ENCODE measurements around the gene ZCCHC14. TPM values are rescaled to one million over a fixed set of nuclear protein-coding genes. Genes with fewer than 3 reads are reported as not detected.

Gene ZCCHC14
- total and polyA plus RNA-seq, 2 experiments from 2014 or later = 2.7 to 6.3 TPM

DNA sequence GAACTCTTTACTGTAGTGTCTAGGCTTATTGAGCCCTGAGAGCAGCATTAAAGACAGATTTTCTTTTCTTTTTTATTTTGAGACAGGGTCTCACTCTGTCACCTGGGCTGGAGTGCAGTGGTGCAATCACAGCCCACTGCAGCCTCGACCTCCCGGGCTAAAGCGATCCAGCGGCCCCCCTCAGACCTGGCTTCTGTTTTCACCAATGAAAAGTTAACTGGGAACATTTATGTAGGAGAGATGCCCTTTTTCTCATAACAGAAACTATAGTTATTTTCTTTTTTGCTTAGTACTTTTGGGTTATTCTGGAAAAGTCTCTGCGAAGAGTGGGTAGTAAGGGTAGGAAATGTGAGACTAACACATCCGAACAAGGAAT, 99.2 kb downstream of the ZCCHC14 start:
- Histone ChIP-seq H2AFZ (no peak overlapping the region), H3F3A (ENCODE audit: insufficient read depth) (peaks cover 27% of the 10 kb centered on the region), H3K4me1 (ENCODE audit: insufficient read depth) (peaks cover 26% of the 10 kb centered on the region), H3K36me3 (ENCODE audit: low read depth) (no peaks in the 10 kb centered on the region), H4K20me1 (ENCODE audit: insufficient read depth) (peaks cover 36% of the 10 kb centered on the region), H3K27ac (peak overlapping the region; percentile 77), H3K9me2 (ENCODE audit: insufficient read depth) (no peaks in the 10 kb centered on the region), H3K4me2 (ENCODE audit: unreplicated experiment) (peak overlapping the region; percentile 96), H3K9me3 (ENCODE audit: low read depth) (no peaks in the 10 kb centered on the region), H3K27me3 (replicated peaks; ENCODE audit: insufficient read depth) (no peaks in the 10 kb centered on the region), H3K9ac (peak overlapping the region; percentile 92), H3K79me2 (ENCODE audit: insufficient read depth) (peaks cover 61% of the 10 kb centered on the region), H3K4me3 (peak overlapping the region; percentile 83)
- TF ChIP-seq EZH2 (IDR thresholded peaks at IDR 0.05; ENCODE audit: insufficient read depth, poor library complexity, severe bottlenecking) = no peak
- no peak for TF ChIP-seq EZH2phosphoT487 (IDR thresholded peaks at IDR 0.05; ENCODE audit: insufficient read depth, low read depth)
- WGBS, 2 experiments (ENCODE audit: low coverage in 1 of 2, low lambda C conversion rate in 2 of 2, missing lambda C conversion rate in 2 of 2) = 58 to 59% methylated on average over 6 of the region's 6 CpGs
- DNase-seq = no peak
- in situ Hi-C loops (cut with MboI) = no loop called here

- Histone ChIP-seq H3K4me1 (ENCODE audit: insufficient read depth) (peaks cover 31% of the 10 kb centered on the region), H4K20me1 (ENCODE audit: insufficient read depth) (peaks cover 35% of the 10 kb centered on the region), H3K27ac (peak overlapping the region; percentile 77), H3K36me3 (ENCODE audit: low read depth) (no peaks in the 10 kb centered on the region), H3K9me2 (ENCODE audit: insufficient read depth) (no peaks in the 10 kb centered on the region), H3K9ac (peak overlapping the region; percentile 92), H3K27me3 (replicated peaks; ENCODE audit: insufficient read depth) (no peaks in the 10 kb centered on the region), H3K79me2 (ENCODE audit: insufficient read depth) (peaks cover 55% of the 10 kb centered on the region), H3K4me3 (peak overlapping the region; percentile 83), H2AFZ (no peak overlapping the region), H3K4me2 (ENCODE audit: unreplicated experiment) (peak overlapping the region; percentile 96), H3F3A (ENCODE audit: insufficient read depth) (peaks cover 29% of the 10 kb centered on the region), H3K9me3 (ENCODE audit: low read depth) (no peaks in the 10 kb centered on the region)
- in situ Hi-C loops (cut with MboI) = no loop called here
- 1 to 3% methylated on average over 27 to 34 of the region's 53 CpGs for WGBS, 2 experiments (ENCODE audit: low coverage in 1 of 2, low lambda C conversion rate in 2 of 2, missing lambda C conversion rate in 2 of 2)
- peak; percentile 80 for DNase-seq
- TF ChIP-seq EZH2phosphoT487 (IDR thresholded peaks at IDR 0.05; ENCODE audit: insufficient read depth, low read depth) = no peak
- no peak for TF ChIP-seq EZH2 (IDR thresholded peaks at IDR 0.05; ENCODE audit: insufficient read depth, poor library complexity, severe bottlenecking)
Measured at GRCh38 chr16:87392821-87393679, 99.8 kb downstream of the ZCCHC14 start.

DNA sequence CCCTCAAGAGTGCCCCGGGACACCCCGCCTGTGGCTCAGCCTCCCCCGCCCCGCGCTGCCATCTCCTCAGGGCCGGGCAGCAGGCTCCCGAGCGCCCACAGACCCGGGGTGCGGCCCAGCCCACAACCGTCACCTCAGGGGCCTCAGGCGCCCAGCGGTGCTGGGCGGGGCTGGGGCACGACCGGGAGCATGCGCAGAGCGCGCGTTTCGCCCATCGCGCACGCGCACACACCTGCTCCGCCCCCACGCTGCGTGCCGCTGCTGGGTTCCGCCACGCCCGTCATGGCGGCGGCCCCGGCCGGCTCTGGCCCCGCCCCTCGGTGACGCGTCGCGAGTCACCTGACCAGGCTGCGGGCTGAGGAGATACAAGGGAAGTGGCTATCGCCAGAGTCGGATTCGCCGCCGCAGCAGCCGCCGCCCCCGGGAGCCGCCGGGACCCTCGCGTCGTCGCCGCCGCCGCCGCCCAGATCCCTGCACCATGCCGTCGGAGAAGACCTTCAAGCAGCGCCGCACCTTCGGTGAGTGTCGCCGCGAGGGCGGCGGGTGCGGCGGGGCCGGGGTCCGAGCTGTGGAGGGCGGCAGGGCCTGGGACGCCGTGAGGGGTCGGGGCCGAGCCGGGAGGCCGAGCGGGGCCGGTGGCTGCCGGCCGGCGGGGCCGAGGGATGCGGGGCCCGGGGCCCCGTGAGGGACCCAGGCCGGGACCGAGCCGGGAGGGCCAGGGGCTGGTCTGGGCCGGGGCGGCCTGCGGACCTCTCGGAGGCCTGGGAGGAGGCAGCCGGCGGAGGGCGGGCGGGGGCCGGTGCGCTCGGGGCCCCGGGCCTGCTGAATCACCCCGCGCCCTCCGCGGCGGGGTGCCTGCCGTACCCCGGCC, 100.6 kb downstream of the ZCCHC14 start, which contains the start of gene MAP1LC3B:
MAP1LC3B (plus strand) TSS at position 387 of the 871 bp plus-strand sequence; CDS start at position 479, 92 bp downstream.
- H3K27ac ChIP-seq = peak within 1 kb of the TSS; percentile 89
- in situ Hi-C loops (cut with MboI) = no loop called here
- peaks cover 46% of the 10 kb centered on the region for H3K79me2 ChIP-seq (ENCODE audit: insufficient read depth)
- H3K4me1 ChIP-seq (ENCODE audit: insufficient read depth) = peaks cover 40% of the 10 kb centered on the region
- H3F3A ChIP-seq (ENCODE audit: insufficient read depth) = peaks cover 38% of the 10 kb centered on the region
- H3K9me3 ChIP-seq (ENCODE audit: low read depth) = no peaks in the 10 kb centered on the region
- DNase-seq = peak; percentile 97
- peaks cover 28% of the 10 kb centered on the region for H4K20me1 ChIP-seq (ENCODE audit: insufficient read depth)
- no peaks in the 10 kb centered on the region for H3K9me2 ChIP-seq (ENCODE audit: insufficient read depth)
- peak within 1 kb of the TSS; percentile 95 for H3K9ac ChIP-seq
- H3K27me3 ChIP-seq (replicated peaks; ENCODE audit: insufficient read depth) = no peaks in the 10 kb centered on the region
- H3K4me3 ChIP-seq = peak within 1 kb of the TSS; percentile 83
- TF ChIP-seq EZH2 (IDR thresholded peaks at IDR 0.05; ENCODE audit: insufficient read depth, poor library complexity, severe bottlenecking) (no peak), EZH2phosphoT487 (IDR thresholded peaks at IDR 0.05; ENCODE audit: insufficient read depth, low read depth) (no peak)
- H3K4me2 ChIP-seq (ENCODE audit: unreplicated experiment) = peak within 1 kb of the TSS; percentile 96
- WGBS, 2 experiments (ENCODE audit: low coverage in 1 of 2, low lambda C conversion rate in 2 of 2, missing lambda C conversion rate in 2 of 2) = 0% methylated on average over 37 to 66 of the region's 113 CpGs
- no peaks in the 10 kb centered on the region for H3K36me3 ChIP-seq (ENCODE audit: low read depth)
- H2AFZ ChIP-seq = peak within 1 kb of the TSS; percentile 44

DNA sequence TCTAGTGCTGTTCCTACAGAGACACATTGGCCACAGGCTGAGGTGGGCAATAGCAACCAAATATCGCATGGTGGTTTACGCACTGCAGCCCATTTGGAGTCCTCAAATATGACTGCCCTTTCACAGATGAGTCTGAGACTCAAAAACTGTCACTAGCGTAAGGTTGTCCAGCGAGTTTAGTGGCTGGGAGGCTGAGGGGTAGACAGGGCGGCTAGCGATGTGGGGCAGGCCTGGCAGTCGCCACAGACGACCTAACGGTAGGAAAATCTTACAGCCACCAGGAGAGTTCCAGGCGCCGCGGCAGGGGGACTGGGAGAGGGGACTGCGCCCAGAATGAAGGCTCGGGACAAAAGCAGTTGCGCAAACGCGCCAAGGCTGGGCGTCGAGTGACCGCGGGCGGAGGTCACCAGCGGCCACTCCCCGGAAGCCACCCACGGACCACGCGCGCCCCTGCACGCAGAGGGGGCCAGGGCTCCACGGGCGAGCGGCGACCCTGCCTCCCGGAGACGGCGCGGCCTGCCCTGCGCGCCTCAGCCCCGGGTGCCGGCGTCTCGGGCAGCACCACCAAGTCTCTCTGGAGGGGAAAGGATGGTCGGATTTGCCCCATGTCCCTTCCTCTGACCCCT, 101.4 kb downstream of the ZCCHC14 start:
- in situ Hi-C loops (cut with MboI) = no loop called here

More for the DNA sequence above, 101.4 kb downstream of the ZCCHC14 start:
- H3K9me2 ChIP-seq (ENCODE audit: insufficient read depth) = no peaks in the 10 kb centered on the region
- H3K9ac ChIP-seq = peak overlapping the region; percentile 95
- peaks cover 40% of the 10 kb centered on the region for H3K4me1 ChIP-seq (ENCODE audit: insufficient read depth)
- peak overlapping the region; percentile 81 for H3K4me2 ChIP-seq (ENCODE audit: unreplicated experiment)
- TF ChIP-seq EZH2phosphoT487 (IDR thresholded peaks at IDR 0.05; ENCODE audit: insufficient read depth, low read depth) (no peak), EZH2 (IDR thresholded peaks at IDR 0.05; ENCODE audit: insufficient read depth, poor library complexity, severe bottlenecking) (no peak)
- no peaks in the 10 kb centered on the region for H3K36me3 ChIP-seq (ENCODE audit: low read depth)
- no peaks in the 10 kb centered on the region for H3K27me3 ChIP-seq (replicated peaks; ENCODE audit: insufficient read depth)
- H3K79me2 ChIP-seq (ENCODE audit: insufficient read depth) = peaks cover 39% of the 10 kb centered on the region
- peak; percentile 65 for DNase-seq
- peak overlapping the region; percentile 72 for H3K4me3 ChIP-seq
- H3K9me3 ChIP-seq (ENCODE audit: low read depth) = no peaks in the 10 kb centered on the region
- H4K20me1 ChIP-seq (ENCODE audit: insufficient read depth) = peaks cover 21% of the 10 kb centered on the region; the same call in 1 of the 2 replicates
- peaks cover 44% of the 10 kb centered on the region for H3F3A ChIP-seq (ENCODE audit: insufficient read depth)
- peak overlapping the region; percentile 44 for H2AFZ ChIP-seq
- 7 to 12% methylated on average over 25 to 41 of the region's 44 CpGs for WGBS, 2 experiments (ENCODE audit: low coverage in 1 of 2, low lambda C conversion rate in 2 of 2, missing lambda C conversion rate in 2 of 2)
- H3K27ac ChIP-seq = peak overlapping the region; percentile 89
